Liver (tissue), 3 donors: ENCODE data around the gene TBC1D12.

Experiments used
- JUND ChIP-seq, 2 donors: IDR thresholded peaks; 2 replicates each; pipeline ENCODE4 v1.6.1; 2016; ENCODE audit warnings: antibody characterized with exemption in 2 of 2
- RAD21 ChIP-seq, 2 donors: IDR thresholded peaks; 2 replicates each; pipeline ENCODE4 v1.6.1; 2016; ENCODE audit warnings: antibody characterized with exemption in 2 of 2, mild to moderate bottlenecking in 2 of 2
- TAF1 ChIP-seq: conservative IDR thresholded peaks from 2 replicates; pipeline ENCODE4 v1.6.1; 2016; ENCODE audit warnings: antibody characterized with exemption, mild to moderate bottlenecking
- YY1 ChIP-seq: IDR thresholded peaks from 2 replicates; pipeline ENCODE4 v1.6.1; 2016; ENCODE audit warnings: antibody characterized with exemption, mild to moderate bottlenecking
- TF ChIP-seq, protein P1 (sequence below): fragments of 150-350 bp; IDR thresholded peaks from 2 replicates; pipeline ENCODE4 v1.5.1; 2017; ENCODE audit warnings: improper control_type of control experiment, low read depth, low read length; ENCODE audit not compliant: missing input control
- TF ChIP-seq, protein P2 (sequence below): IDR thresholded peaks from 2 replicates; pipeline ENCODE4 v1.6.1; 2016; ENCODE audit warnings: antibody characterized with exemption
- TF ChIP-seq, protein P3 (sequence below): IDR thresholded peaks from 2 replicates; pipeline ENCODE4 v1.6.1; 2016; ENCODE audit warnings: antibody characterized with exemption
- TF ChIP-seq, protein P4 (sequence below): IDR thresholded peaks from 2 replicates; pipeline ENCODE4 v1.6.1; 2016; ENCODE audit warnings: antibody characterized with exemption, mild to moderate bottlenecking
- donor health status: healthy.
- donor health status: healthy.

DNA sequence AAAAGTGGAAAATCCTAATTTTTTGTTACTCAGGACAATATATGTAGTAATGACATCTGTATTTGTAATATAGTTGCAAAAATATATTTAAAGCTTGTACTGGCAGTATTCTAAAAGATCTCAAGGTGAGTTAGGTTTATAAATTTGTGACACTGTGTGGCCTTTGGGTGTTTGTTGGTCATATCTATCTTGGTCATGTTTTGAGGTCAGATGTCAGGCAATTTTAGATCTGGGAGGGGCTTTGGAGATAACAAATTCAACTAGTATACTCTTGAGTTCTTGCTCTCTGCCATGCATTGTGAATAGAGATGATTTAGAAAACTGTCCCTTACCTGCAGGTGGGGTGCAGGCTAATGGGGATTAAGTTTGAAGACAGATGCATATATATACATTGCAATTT, 3.1 kb downstream of the TBC1D12 start:
- TF ChIP-seq, protein P1, sequence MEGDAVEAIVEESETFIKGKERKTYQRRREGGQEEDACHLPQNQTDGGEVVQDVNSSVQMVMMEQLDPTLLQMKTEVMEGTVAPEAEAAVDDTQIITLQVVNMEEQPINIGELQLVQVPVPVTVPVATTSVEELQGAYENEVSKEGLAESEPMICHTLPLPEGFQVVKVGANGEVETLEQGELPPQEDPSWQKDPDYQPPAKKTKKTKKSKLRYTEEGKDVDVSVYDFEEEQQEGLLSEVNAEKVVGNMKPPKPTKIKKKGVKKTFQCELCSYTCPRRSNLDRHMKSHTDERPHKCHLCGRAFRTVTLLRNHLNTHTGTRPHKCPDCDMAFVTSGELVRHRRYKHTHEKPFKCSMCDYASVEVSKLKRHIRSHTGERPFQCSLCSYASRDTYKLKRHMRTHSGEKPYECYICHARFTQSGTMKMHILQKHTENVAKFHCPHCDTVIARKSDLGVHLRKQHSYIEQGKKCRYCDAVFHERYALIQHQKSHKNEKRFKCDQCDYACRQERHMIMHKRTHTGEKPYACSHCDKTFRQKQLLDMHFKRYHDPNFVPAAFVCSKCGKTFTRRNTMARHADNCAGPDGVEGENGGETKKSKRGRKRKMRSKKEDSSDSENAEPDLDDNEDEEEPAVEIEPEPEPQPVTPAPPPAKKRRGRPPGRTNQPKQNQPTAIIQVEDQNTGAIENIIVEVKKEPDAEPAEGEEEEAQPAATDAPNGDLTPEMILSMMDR = no peak
- TF ChIP-seq RAD21 (IDR thresholded peaks at IDR 0.05) = no peak
- TF ChIP-seq, protein P2, sequence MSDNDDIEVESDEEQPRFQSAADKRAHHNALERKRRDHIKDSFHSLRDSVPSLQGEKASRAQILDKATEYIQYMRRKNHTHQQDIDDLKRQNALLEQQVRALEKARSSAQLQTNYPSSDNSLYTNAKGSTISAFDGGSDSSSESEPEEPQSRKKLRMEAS = no peak
- TF ChIP-seq TAF1 = no peak
- no peak for TF ChIP-seq YY1
- TF ChIP-seq JUND (IDR thresholded peaks at IDR 0.05) = no peak
- TF ChIP-seq, protein P3, sequence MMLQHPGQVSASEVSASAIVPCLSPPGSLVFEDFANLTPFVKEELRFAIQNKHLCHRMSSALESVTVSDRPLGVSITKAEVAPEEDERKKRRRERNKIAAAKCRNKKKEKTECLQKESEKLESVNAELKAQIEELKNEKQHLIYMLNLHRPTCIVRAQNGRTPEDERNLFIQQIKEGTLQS = no peak
- TF ChIP-seq, protein P4, sequence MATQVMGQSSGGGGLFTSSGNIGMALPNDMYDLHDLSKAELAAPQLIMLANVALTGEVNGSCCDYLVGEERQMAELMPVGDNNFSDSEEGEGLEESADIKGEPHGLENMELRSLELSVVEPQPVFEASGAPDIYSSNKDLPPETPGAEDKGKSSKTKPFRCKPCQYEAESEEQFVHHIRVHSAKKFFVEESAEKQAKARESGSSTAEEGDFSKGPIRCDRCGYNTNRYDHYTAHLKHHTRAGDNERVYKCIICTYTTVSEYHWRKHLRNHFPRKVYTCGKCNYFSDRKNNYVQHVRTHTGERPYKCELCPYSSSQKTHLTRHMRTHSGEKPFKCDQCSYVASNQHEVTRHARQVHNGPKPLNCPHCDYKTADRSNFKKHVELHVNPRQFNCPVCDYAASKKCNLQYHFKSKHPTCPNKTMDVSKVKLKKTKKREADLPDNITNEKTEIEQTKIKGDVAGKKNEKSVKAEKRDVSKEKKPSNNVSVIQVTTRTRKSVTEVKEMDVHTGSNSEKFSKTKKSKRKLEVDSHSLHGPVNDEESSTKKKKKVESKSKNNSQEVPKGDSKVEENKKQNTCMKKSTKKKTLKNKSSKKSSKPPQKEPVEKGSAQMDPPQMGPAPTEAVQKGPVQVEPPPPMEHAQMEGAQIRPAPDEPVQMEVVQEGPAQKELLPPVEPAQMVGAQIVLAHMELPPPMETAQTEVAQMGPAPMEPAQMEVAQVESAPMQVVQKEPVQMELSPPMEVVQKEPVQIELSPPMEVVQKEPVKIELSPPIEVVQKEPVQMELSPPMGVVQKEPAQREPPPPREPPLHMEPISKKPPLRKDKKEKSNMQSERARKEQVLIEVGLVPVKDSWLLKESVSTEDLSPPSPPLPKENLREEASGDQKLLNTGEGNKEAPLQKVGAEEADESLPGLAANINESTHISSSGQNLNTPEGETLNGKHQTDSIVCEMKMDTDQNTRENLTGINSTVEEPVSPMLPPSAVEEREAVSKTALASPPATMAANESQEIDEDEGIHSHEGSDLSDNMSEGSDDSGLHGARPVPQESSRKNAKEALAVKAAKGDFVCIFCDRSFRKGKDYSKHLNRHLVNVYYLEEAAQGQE = no peak
